ENCODE measurements around the gene SCN2A.

SCN2A gene

DNA sequence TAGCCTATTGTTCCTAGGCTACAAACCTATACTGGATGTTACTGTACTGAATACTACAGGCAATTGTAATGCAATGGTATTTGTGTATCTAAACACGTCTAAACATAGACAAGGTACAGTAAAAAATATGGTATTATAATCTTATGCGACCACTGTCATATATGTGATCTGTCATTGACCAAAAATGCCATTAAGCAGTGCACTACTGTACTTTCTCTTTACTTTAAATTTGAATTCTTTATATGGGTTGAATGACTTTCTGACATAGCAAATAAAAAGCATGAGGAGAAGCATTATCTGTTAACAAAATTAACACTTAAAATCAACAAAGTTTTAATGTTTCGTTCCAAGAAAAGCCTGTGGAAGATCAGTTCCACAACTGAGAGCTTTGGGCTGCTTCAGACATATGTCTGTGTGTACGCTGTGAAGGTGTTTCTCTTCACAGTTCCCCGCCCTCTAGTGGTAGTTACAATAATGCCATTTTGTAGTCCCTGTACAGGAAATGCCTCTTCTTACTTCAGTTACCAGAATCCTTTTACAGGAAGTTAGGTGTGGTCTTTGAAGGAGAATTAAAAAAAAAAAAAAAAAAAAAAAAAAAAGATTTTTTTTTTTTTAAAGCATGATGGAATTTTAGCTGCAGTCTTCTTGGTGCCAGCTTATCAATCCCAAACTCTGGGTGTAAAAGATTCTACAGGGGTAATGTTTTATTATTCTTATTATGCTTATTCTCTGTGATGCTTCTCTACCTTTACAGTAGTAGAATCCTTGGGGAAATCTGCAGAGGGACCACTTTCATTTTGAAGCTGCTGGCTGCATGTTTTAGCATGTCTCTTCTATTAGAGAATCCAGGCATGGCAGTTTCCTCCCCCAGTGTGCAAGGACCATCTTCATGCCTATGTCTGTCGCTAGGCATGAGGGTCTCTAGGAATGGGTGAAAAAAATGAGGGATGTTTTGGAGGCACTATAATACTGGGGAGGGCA lies 54.5 kb downstream of the SCN2A start (continued):
- no peak for TF ChIP-seq ZIC2 (tag by site-specific recombination; IDR thresholded peaks at IDR 0.05)
- no peak for TF ChIP-seq ZNF274 (IDR thresholded peaks at IDR 0.05; ENCODE audit: low read length)
- TF ChIP-seq ZNF274 (tag by site-specific recombination; IDR thresholded peaks at IDR 0.05; ENCODE audit: borderline replicate concordance) = no peak
- TF ChIP-seq PRDM1 (tag by site-specific recombination; IDR thresholded peaks at IDR 0.05) = no peak
- no peak for TF ChIP-seq ZNF670 (tag by site-specific recombination; IDR thresholded peaks at IDR 0.05; ENCODE audit: low read depth)
- TF ChIP-seq, protein P1, sequence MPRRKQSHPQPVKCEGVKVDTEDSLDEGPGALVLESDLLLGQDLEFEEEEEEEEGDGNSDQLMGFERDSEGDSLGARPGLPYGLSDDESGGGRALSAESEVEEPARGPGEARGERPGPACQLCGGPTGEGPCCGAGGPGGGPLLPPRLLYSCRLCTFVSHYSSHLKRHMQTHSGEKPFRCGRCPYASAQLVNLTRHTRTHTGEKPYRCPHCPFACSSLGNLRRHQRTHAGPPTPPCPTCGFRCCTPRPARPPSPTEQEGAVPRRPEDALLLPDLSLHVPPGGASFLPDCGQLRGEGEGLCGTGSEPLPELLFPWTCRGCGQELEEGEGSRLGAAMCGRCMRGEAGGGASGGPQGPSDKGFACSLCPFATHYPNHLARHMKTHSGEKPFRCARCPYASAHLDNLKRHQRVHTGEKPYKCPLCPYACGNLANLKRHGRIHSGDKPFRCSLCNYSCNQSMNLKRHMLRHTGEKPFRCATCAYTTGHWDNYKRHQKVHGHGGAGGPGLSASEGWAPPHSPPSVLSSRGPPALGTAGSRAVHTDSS (tag by site-specific recombination; IDR thresholded peaks at IDR 0.05) = no peak
- TF ChIP-seq ZNF132 (tag by site-specific recombination; IDR thresholded peaks at IDR 0.05; ENCODE audit: borderline replicate concordance) = no peak
- no peak for TF ChIP-seq ZNF404 (tag by site-specific recombination; IDR thresholded peaks at IDR 0.05)
- TF ChIP-seq ZNF202 (tag by site-specific recombination; IDR thresholded peaks at IDR 0.05; ENCODE audit: borderline replicate concordance) = no peak
- no peak for TF ChIP-seq ZNF585B (tag by site-specific recombination; IDR thresholded peaks at IDR 0.05)
- no peak for TF ChIP-seq ZNF571 (tag by site-specific recombination; IDR thresholded peaks at IDR 0.05)
- TF ChIP-seq ZNF785 (tag by site-specific recombination; IDR thresholded peaks at IDR 0.05) = no peak
- TF ChIP-seq ZNF19 (tag by site-specific recombination; IDR thresholded peaks at IDR 0.05; ENCODE audit: low read depth) = no peak
- TF ChIP-seq ZNF629 (tag by site-specific recombination; IDR thresholded peaks at IDR 0.05) = no peak
- no peak for TF ChIP-seq ZNF221 (tag by site-specific recombination; IDR thresholded peaks at IDR 0.05; ENCODE audit: borderline replicate concordance)
- TF ChIP-seq, protein P2, sequence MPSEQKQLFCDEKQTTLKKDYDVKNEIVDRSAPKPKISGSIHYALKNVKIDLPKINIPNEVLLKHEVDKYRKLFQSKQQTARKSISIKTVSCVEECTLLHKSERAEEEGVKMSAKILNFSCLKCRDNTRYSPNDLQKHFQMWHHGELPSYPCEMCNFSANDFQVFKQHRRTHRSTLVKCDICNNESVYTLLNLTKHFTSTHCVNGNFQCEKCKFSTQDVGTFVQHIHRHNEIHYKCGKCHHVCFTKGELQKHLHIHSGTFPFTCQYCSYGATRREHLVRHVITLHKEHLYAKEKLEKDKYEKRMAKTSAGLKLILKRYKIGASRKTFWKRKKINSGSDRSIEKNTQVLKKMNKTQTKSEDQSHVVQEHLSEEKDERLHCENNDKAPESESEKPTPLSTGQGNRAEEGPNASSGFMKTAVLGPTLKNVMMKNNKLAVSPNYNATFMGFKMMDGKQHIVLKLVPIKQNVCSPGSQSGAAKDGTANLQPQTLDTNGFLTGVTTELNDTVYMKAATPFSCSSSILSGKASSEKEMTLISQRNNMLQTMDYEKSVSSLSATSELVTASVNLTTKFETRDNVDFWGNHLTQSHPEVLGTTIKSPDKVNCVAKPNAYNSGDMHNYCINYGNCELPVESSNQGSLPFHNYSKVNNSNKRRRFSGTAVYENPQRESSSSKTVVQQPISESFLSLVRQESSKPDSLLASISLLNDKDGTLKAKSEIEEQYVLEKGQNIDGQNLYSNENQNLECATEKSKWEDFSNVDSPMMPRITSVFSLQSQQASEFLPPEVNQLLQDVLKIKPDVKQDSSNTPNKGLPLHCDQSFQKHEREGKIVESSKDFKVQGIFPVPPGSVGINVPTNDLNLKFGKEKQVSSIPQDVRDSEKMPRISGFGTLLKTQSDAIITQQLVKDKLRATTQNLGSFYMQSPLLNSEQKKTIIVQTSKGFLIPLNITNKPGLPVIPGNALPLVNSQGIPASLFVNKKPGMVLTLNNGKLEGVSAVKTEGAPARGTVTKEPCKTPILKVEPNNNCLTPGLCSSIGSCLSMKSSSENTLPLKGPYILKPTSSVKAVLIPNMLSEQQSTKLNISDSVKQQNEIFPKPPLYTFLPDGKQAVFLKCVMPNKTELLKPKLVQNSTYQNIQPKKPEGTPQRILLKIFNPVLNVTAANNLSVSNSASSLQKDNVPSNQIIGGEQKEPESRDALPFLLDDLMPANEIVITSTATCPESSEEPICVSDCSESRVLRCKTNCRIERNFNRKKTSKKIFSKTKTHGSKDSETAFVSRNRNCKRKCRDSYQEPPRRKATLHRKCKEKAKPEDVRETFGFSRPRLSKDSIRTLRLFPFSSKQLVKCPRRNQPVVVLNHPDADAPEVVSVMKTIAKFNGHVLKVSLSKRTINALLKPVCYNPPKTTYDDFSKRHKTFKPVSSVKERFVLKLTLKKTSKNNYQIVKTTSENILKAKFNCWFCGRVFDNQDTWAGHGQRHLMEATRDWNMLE (tag by site-specific recombination; conservative IDR thresholded peaks at IDR 0.05; ENCODE audit: low read depth) = no peak
- TF ChIP-seq, protein P3, sequence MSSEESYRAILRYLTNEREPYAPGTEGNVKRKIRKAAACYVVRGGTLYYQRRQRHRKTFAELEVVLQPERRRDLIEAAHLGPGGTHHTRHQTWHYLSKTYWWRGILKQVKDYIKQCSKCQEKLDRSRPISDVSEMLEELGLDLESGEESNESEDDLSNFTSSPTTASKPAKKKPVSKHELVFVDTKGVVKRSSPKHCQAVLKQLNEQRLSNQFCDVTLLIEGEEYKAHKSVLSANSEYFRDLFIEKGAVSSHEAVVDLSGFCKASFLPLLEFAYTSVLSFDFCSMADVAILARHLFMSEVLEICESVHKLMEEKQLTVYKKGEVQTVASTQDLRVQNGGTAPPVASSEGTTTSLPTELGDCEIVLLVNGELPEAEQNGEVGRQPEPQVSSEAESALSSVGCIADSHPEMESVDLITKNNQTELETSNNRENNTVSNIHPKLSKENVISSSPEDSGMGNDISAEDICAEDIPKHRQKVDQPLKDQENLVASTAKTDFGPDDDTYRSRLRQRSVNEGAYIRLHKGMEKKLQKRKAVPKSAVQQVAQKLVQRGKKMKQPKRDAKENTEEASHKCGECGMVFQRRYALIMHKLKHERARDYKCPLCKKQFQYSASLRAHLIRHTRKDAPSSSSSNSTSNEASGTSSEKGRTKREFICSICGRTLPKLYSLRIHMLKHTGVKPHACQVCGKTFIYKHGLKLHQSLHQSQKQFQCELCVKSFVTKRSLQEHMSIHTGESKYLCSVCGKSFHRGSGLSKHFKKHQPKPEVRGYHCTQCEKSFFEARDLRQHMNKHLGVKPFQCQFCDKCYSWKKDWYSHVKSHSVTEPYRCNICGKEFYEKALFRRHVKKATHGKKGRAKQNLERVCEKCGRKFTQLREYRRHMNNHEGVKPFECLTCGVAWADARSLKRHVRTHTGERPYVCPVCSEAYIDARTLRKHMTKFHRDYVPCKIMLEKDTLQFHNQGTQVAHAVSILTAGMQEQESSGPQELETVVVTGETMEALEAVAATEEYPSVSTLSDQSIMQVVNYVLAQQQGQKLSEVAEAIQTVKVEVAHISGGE (tag by site-specific recombination; conservative IDR thresholded peaks at IDR 0.05; ENCODE audit: low read depth) = 0 out of 2 replicates have a peak, but pooled peaks have one; percentile 28
- peak; percentile 20 for TF ChIP-seq ZNF654 (tag by site-specific recombination; IDR thresholded peaks at IDR 0.05; ENCODE audit: low read depth)
- TF ChIP-seq, protein P4, sequence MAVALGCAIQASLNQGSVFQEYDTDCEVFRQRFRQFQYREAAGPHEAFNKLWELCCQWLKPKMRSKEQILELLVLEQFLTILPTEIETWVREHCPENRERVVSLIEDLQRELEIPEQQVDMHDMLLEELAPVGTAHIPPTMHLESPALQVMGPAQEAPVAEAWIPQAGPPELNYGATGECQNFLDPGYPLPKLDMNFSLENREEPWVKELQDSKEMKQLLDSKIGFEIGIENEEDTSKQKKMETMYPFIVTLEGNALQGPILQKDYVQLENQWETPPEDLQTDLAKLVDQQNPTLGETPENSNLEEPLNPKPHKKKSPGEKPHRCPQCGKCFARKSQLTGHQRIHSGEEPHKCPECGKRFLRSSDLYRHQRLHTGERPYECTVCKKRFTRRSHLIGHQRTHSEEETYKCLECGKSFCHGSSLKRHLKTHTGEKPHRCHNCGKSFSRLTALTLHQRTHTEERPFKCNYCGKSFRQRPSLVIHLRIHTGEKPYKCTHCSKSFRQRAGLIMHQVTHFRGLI (tag by site-specific recombination; IDR thresholded peaks at IDR 0.05) = no peak
- TF ChIP-seq ZNF24 (tag by site-specific recombination; IDR thresholded peaks at IDR 0.05) = no peak
- TF ChIP-seq, protein P5, sequence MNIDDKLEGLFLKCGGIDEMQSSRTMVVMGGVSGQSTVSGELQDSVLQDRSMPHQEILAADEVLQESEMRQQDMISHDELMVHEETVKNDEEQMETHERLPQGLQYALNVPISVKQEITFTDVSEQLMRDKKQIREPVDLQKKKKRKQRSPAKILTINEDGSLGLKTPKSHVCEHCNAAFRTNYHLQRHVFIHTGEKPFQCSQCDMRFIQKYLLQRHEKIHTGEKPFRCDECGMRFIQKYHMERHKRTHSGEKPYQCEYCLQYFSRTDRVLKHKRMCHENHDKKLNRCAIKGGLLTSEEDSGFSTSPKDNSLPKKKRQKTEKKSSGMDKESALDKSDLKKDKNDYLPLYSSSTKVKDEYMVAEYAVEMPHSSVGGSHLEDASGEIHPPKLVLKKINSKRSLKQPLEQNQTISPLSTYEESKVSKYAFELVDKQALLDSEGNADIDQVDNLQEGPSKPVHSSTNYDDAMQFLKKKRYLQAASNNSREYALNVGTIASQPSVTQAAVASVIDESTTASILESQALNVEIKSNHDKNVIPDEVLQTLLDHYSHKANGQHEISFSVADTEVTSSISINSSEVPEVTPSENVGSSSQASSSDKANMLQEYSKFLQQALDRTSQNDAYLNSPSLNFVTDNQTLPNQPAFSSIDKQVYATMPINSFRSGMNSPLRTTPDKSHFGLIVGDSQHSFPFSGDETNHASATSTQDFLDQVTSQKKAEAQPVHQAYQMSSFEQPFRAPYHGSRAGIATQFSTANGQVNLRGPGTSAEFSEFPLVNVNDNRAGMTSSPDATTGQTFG (tag by site-specific recombination; IDR thresholded peaks at IDR 0.05; ENCODE audit: borderline replicate concordance) = no peak
- no peak for TF ChIP-seq GFI1B (tag by site-specific recombination; IDR thresholded peaks at IDR 0.05)
- peak; percentile 67 for TF ChIP-seq ZNF335 (tag by site-specific recombination; conservative IDR thresholded peaks at IDR 0.05)
- TF ChIP-seq ZNF223 (tag by site-specific recombination; IDR thresholded peaks at IDR 0.05) = no peak
